CD4-positive, alpha-beta T cell (primary cell): ENCODE data around the gene TFAP2D. TPM values are rescaled to one million over a fixed set of nuclear protein-coding genes. Genes with fewer than 3 reads are reported as not detected.

Source experiments
- ATAC-seq: fragments of 200-7000 bp; cut with Tn5 transposase; one replicate; pipeline ENCODE4 v1.10.0; 2022; ENCODE audit warnings: mild to moderate bottlenecking; ENCODE audit not compliant: poor library complexity
- CTCF ChIA-PET: fragments of 350-600 bp; sonication (Branson Sonifier 250); formaldehyde crosslinking; loops from one replicate; lab custom pipeline; 2021; ENCODE audit warnings: antibody characterized with exemption, inconsistent platforms; lab: Charles Lee
- POLR2A ChIA-PET: fragments of 350-600 bp; sonication (Branson Sonifier 250); formaldehyde crosslinking; loops from one replicate; lab custom pipeline; 2021; ENCODE audit warnings: antibody characterized with exemption, inconsistent platforms; lab: Charles Lee
- DNase-seq, 14 experiments: peaks; one replicate each; pipeline ENCODE4 v3.0.0-alpha.2; 2013 to 2020; ENCODE audit warnings: mixed read lengths in 2 of 14
- H3K27ac ChIP-seq, 2 donors: one replicate each; pipeline versions ENCODE4 v1.5.1 to v1.7.0; 2013; ENCODE audit warnings: low read length in 2 of 2, low read depth in 1 of 2, mild to moderate bottlenecking in 1 of 2
- H3K27me3 ChIP-seq, 2 experiments: 1 replicate in 1 of 2; 2 replicates in 1 of 2; pipeline versions ENCODE4 v1.6.1 to v1.7.0; 2013; ENCODE audit warnings: low read length in 2 of 2, control low read depth in 1 of 2, mild to moderate bottlenecking in 1 of 2, moderate library complexity in 1 of 2; ENCODE audit not compliant: insufficient read depth in 2 of 2, control insufficient read depth in 1 of 2
- H3K36me3 ChIP-seq: one replicate; pipeline ENCODE4 v1.6.1; 2013; ENCODE audit warnings: low read length, control low read depth; ENCODE audit not compliant: insufficient read depth
- H3K4me1 ChIP-seq: one replicate; pipeline ENCODE4 v1.6.1; 2013; ENCODE audit warnings: low read length, control low read depth; ENCODE audit not compliant: insufficient read depth
- H3K4me3 ChIP-seq: one replicate; pipeline ENCODE4 v1.5.1; 2013; ENCODE audit warnings: mild to moderate bottlenecking, low read length, moderate library complexity
- H3K9me3 ChIP-seq, 2 experiments: 1 replicate in 1 of 2; 2 replicates in 1 of 2; pipeline versions ENCODE4 v1.6.1 to v1.7.0; 2013; ENCODE audit warnings: low read length in 2 of 2, mild to moderate bottlenecking in 2 of 2, control low read depth in 1 of 2, moderate library complexity in 1 of 2; ENCODE audit not compliant: control insufficient read depth in 1 of 2, insufficient read depth in 1 of 2
- H3K27ac Mint-ChIP-seq: one replicate; pipeline ENCODE4 v1.8.0; 2020; ENCODE audit warnings: mixed read lengths
- H3K27me3 Mint-ChIP-seq: one replicate; pipeline ENCODE4 v1.8.0; 2021; ENCODE audit warnings: mixed read lengths
- H3K36me3 Mint-ChIP-seq: one replicate; pipeline ENCODE4 v1.8.0; 2021; ENCODE audit warnings: low read depth, mixed read lengths
- H3K4me1 Mint-ChIP-seq: one replicate; pipeline ENCODE4 v1.8.0; 2021; ENCODE audit warnings: low read depth, mixed read lengths
- H3K4me3 Mint-ChIP-seq: one replicate; pipeline ENCODE4 v1.8.0; 2020; ENCODE audit warnings: mild to moderate bottlenecking, mixed read lengths
- H3K9me3 Mint-ChIP-seq: one replicate; pipeline ENCODE4 v1.8.0; 2020; ENCODE audit warnings: mixed read lengths
- CTCF ChIP-seq: fragments of 200-600 bp; IDR thresholded peaks from one replicate; pipeline ENCODE4 v1.8.0; 2022; ENCODE audit warnings: antibody characterized with exemption, mild to moderate bottlenecking
- intact Hi-C, 2 experiments: fragments of 100-400 bp; cut with DNase I in 1 of 2; cut with micrococcal nuclease in 1 of 2; formaldehyde crosslinking; loops; one replicate each; pipeline versions ENCODE4 v1.15.1 to v1.9.0; 2023 to 2025; cut with DNase I, micrococcal nuclease
- total RNA-seq, 174 experiments: library from RNA in 2 of 174; stranded (reverse) in 2 of 174; gene quantifications; one replicate each; pipeline ENCODE4 v1.2.3 and lab custom pipeline; 2021 to 2026

TFAP2D gene
- total RNA-seq, 2 experiments from 2014 or later: not detected

- Histone ChIP-seq H3K27ac (no peak overlapping the region), H3K36me3 (no peaks in the 10 kb centered on the region), H3K9me3 (no peaks in the 10 kb centered on the region), H3K4me1 (no peaks in the 10 kb centered on the region), H3K4me3 (no peak overlapping the region), H3K27me3 (no peaks in the 10 kb centered on the region)
- no peaks in the 10 kb centered on the region for H3K36me3 Mint-ChIP-seq
- no peak overlapping the region for H3K4me3 Mint-ChIP-seq
- no peak overlapping the region for H3K27ac Mint-ChIP-seq
- H3K27me3 Mint-ChIP-seq: no peaks in the 10 kb centered on the region
- intact Hi-C loops: no loop called here
- TF ChIP-seq CTCF: no peak
- ATAC-seq (no peak), DNase-seq (no peak)
- H3K9me3 Mint-ChIP-seq: no peaks in the 10 kb centered on the region
- CTCF ChIA-PET: no interaction called here
- H3K4me1 Mint-ChIP-seq: no peaks in the 10 kb centered on the region
- POLR2A ChIA-PET: interaction anchor here (0.5 kb wide), 1 partner anchor 15 kb away, joined by 3 read pairs; no protein-coding TSS in a partner anchor
Measured at GRCh38 chr6:50762798-50763197, 49.5 kb downstream of the TFAP2D start.

- Mint-ChIP-seq H3K4me1 (no peaks in the 10 kb centered on the region), H3K4me3 (no peak overlapping the region), H3K27me3 (no peaks in the 10 kb centered on the region), H3K36me3 (no peaks in the 10 kb centered on the region), H3K27ac (no peak overlapping the region), H3K9me3 (no peaks in the 10 kb centered on the region)
- no peak overlapping the region for H3K27ac ChIP-seq
- ChIA-PET POLR2A (no interaction called here), CTCF (no interaction called here)
- DNase-seq: no peak
- TF ChIP-seq CTCF: no peak
- H3K36me3 ChIP-seq: no peaks in the 10 kb centered on the region
- no peaks in the 10 kb centered on the region for H3K4me1 ChIP-seq
- no peak overlapping the region for H3K4me3 ChIP-seq
- no peak for ATAC-seq
- intact Hi-C loops: no loop called here
- no peaks in the 10 kb centered on the region for H3K9me3 ChIP-seq
- no peaks in the 10 kb centered on the region for H3K27me3 ChIP-seq
Measured at GRCh38 chr6:50778696-50779095, 65.4 kb downstream of the TFAP2D start.

- Histone ChIP-seq H3K4me3 (no peak overlapping the region), H3K27me3 (no peaks in the 10 kb centered on the region), H3K9me3 (no peaks in the 10 kb centered on the region), H3K4me1 (no peaks in the 10 kb centered on the region), H3K27ac (no peak overlapping the region), H3K36me3 (no peaks in the 10 kb centered on the region)
- no peak overlapping the region for H3K4me3 Mint-ChIP-seq
- CTCF ChIA-PET: no interaction called here
- no peak for TF ChIP-seq CTCF
- H3K27ac Mint-ChIP-seq: no peak overlapping the region
- ATAC-seq (no peak), DNase-seq (no peak)
- H3K4me1 Mint-ChIP-seq: no peaks in the 10 kb centered on the region
- H3K9me3 Mint-ChIP-seq: no peaks in the 10 kb centered on the region
- POLR2A ChIA-PET: no interaction called here
- H3K36me3 Mint-ChIP-seq: no peaks in the 10 kb centered on the region
- intact Hi-C loops: no loop called here
- H3K27me3 Mint-ChIP-seq: no peaks in the 10 kb centered on the region
Measured at GRCh38 chr6:50780382-50780781, 67.1 kb downstream of the TFAP2D start.
